HG03565 (cell line): ENCODE measurements around the gene KLHDC8A.
"Not testable (repeated sequence)": the region's sequence is repeated elsewhere in the genome, so short reads cannot be mapped to it uniquely, and the experiment has no call there.

Experiments
- ATAC-seq: cut with Tn5 transposase; IDR thresholded peaks from one replicate; pipeline ENCODE4 v1.9.1; 2021; ENCODE audit warnings: mild to moderate bottlenecking, moderate library complexity; ENCODE audit not compliant: unreplicated experiment

The KLHDC8A gene

DNA sequence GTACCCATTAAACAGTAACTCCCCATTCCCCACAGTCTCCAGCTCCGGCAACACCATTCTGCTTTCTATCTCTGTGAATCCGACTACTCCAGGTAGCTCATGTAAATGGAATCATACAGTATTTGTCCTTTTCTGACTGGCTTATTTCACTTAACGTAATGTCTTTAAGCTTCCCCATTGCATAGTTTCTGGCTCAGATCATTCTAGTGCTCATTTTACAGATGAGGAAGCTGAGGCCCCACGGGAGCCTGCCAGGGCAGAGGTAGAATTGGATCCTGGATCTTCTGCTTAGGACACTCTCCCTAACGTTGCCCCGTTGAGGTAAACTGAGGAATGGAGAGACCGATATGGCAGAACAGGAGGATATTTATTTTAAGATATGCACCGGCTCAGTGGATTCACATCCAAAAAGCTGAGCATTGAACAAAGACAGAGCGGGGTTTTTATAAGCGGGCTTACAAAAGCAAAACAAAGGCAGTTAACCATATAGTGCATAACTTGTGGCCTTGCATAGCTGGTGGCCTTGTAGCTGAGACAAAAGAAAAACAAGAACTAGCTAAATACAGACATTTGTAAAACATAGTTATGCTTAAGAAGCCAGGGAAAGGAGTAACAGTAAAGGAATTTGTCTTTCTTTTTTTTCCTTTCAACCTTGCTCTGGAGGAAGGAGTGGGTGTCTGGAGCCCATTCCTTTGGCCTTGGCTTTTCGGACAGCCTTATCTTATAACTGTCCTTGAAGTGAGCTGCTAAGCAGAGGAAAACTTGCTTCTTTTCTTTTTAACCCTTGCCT, 15.3 kb upstream of the KLHDC8A start:
- ATAC-seq: no peak

DNA sequence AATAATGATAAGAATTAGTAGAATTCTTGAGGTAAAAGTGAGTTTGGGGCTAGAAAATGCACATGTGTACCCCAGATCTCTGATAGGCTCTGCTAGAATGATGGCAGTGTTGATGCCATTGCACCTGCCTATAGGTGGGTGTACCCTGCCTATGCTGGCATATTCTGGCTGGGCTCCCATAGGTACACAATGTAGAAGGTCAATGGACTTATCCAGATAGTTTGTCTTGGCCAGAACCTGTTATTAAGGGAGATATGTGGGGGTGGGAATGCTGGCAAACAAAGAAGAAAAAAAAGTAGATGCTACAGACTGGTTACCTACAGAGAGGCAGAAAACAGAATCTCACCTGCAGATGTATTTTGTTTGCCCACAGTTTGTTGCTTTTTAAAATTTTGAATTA, 14.1 kb upstream of the KLHDC8A start:
- no peak for ATAC-seq

DNA sequence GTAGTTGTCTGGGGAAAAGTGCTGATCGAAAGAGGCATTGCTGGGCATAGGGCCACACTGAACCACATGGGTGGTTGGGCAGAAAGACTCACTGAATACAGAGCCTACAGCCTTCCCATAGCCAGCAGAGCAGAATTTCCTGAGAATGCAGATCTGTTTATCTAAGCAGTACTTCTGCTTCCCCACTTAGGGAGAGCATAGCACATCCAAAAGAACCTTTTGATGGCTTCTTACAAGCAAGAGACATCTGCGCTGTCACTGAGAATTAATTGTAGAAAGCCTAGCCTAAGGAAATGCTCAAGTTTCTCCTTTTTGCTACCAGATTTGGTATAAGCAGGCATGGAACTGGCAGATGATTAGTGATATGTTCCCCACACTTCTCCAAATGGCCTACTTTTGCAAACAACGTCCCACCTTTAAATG, 13.0 kb upstream of the KLHDC8A start:
- no peak for ATAC-seq

DNA sequence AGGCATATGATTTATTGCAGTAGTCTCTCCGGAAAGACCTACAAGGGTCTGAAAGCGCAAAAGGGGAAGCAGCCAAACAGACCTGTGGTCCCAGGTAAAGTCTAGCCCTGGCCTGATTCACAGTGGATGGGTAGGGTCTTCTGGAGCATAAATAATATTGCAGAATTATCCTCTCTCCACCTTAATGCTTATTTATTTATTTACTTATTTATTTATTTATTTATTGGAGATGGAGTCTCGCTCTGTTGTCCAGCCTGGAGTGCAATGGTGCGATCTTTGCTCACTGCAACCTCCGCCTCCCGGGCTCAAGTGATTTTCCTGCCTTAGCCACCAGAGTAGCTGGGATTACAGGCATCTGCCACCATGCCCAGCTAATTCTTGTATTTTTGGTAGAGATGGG, 11.8 kb upstream of the KLHDC8A start:
- no peak for ATAC-seq

DNA sequence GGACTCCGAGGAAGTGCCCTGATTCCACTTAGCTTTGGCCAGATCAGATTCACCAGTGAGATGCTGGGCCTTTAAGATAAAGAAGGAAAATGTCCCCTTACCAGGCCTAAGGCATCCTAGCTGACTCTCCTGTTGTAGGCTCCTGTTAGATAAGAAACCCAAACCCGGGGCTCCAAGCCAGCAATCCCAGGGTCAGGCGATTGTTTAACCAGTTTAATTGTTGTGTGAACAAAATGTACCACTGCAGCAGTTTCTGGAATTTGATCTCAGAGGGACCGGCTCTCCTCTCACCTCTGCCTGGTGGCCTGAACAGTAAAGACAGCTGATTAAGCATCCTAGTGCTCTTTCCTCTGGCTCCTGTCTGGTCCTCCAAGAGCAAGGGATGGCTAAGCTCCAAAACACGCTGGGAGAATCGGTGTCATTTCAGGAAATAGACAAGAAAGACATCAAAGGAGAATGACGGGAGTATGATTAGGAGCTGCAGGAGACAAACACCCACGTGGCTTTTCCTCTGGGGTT, 9.3 kb upstream of the KLHDC8A start:
- no peak for ATAC-seq

DNA sequence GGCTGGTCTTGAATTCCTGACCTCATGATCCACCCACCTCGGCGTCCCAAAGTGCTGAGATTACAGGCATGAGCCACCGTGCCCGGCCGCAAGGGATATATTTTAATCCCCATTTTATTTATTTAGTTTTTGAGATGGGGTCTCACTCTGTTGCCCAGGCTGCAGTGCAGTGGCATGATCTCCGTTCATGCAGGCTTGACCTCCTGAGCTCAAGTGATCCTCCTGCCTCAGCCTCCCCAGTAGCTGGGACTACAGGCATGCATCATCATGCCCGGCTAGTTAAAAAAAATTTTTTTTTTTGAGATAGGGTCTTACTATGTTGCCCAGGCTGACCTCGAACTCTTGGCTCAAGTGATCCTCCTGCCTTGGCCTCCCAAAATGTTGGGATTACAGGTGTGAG, 8.4 kb upstream of the KLHDC8A start:
- not testable (repeated sequence) for ATAC-seq

DNA sequence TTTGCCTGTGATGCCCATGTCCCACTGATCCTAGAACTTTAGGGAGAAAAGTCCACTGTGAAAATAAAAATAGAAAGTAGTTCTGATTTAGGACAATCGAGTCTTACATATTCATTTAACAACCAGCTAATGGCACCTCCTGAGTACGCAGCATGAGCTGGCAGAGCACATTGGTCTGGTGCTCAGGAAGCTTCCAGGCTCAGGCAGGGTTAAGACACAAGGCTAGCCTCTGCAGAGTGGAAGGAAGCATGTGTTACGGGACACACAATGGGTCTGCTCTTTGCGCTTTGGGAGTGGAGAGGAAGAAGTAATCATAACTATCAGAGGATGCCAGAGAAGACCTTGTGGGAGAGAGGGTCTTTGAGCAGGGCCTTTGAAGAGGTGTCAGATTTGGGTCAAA, 4.2 kb upstream of the KLHDC8A start:
- no peak for ATAC-seq

DNA sequence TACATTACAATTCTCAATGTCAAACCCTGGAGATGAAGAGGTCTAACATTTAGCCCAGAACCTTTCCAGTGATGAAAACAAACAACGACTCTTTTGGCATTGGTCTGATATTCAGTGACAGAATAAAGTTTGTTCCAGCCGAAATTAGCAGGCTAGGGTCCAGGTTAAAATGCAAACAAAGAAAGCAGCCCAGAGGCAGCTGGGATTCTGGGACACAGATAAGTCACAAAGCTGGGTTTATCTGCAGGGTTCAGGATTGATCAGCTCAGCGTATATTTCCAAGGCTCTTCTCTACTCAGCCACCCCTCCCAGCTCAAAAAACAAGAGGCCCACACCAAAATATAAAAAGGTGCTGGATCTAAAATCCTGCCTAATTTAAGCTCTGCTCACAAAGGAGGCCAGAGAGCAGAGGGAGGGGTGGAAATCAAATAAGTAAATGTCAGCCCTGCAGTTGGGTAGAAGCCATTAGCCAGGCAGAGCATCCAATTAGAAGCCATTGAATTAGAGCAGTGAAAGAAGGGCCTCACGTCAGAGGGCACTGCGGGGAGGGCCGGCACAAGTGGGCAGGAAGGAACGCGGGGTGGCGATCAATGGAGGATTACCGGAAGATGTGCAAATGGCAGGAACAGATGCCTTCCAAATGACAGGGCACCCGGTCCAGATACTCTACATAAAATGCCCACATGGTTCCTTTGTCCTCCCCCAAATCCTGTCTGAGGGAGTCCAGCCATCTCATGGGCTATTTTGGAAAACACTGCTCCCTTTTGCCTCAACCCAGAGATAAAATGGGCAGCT, 3.2 kb upstream of the KLHDC8A start:
- ATAC-seq: no peak

DNA sequence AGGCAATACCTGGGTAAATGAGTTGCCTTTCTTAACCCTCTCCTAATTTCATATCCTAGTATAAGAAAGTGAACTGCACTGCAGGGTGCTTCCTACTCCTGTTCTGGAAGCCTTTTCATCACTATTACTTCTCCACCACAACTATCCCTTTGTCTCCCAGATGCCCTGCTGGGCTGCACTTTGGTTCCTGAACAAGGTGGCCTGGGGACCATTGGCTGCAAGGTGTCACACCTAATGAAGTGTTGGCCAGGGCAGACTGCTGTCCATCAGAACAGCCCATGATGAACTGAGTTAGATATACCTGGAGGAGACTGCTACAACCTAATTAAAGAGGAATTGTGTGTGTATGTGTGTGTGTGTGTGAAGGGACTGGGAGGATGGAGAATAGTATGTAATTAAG, 1.9 kb upstream of the KLHDC8A start:
- no peak for ATAC-seq

DNA sequence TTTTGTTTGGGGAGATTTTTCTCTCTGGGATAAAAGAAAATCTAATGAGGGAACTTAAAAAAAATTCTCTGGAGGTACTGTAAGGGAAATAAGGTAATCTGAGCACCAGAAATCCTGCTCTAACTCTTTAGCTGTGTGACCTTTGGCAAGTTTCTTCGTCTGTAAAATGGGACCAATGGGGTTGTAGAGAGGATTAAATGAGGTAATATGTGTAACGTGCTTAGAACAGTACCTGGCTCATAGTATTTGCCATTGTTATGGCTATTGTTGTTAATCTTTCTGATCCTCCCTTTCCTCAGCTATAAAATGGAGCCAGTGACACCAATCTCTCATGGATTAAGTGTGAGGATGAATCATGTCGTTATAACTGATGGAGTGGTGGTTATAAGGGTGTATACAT, 845 bp upstream of the KLHDC8A start:
- no peak for ATAC-seq

DNA sequence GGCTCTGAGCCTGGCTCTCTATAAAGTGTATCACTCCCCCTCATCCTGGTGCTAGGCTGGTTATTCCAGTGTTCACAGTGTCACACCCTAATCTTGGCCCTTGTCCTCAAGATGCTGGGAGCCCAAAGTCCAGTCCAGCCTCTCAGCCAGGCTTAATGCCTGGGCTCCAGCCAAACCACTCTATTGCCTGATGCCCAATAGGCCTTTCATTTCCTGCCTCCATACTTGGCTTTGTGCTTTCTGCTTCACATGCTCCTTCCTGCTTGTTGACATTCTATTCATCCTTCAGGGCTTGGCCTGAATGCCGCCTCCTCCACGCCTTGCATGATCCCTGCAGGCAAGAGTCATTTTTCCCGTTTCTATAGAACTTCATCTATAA, 1.7 kb downstream of the KLHDC8A start:
- no peak for ATAC-seq

DNA sequence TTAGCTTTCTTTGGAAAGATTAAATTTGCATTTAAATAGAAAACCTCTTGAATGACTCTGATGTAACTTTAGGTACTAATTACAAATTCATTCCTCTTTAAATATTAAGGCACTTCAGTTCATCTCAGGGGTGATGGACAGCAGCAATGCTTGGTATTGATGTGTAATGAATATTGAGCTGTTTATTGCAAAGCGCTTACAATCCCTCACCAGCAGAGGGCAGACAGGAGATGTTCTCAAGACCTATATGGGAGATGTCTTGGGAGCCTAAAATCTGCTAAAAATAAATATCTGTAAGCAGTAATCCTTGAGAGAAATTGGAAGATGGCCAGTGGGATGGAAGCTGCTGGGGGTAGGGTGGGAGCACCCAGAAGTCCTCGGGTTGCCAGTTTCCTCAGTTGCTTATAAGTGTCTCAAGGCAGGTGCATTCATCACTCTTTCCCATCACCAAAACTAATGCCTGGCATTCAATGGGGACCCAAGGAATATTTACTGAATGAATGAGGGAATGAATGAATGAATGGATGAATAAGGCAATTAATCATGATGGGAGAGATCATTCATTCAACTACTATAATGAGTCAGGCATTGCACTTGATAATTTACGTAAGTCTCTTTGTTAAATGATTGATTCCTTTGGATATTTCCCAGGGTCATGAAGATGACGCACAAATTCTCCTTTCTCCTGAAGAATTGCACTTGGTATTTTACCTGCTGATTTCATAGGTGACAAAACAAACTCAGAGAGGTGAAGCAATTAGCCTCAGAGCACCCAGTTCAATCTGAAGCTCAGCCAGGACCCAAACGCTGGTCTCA, 2.3 kb downstream of the KLHDC8A start:
- ATAC-seq: no peak

DNA sequence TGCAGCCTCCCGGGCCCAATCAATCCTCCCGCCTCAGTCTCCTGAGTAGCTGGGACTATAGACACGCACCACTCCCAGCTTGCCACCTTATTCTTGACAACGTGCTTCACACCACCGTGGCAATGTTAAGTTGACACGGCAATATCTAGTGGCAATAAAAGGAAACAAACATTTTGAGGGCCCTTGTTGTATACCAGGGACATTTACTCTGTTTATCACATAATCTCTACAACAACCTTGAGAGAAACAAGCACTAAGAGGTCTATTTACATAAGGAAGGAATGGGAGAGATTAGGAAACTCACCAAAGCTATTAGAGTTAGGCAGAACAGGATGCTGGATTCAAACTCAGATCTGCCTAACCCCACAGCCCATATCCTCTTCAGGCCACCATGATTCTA, 3.1 kb downstream of the KLHDC8A start:
- no peak for ATAC-seq

DNA sequence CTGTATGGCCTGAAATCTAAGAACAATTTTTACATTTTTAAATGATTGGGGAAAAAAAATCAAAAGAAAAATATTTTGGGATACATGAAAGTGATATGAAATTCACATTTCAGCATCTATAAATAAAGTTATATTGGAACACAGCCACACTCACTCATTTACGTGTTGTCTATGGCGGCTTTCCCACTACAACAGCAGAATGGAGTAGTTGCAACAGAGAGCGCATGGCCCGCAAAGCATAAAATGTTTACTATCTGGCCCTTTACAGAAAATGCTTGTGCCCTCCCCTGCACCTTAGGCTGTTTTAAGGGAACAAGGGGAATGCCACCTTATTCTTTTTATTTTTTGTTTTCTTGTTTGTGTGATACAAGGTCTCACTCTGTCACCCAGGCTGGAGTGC, 3.5 kb downstream of the KLHDC8A start:
- no peak for ATAC-seq

DNA sequence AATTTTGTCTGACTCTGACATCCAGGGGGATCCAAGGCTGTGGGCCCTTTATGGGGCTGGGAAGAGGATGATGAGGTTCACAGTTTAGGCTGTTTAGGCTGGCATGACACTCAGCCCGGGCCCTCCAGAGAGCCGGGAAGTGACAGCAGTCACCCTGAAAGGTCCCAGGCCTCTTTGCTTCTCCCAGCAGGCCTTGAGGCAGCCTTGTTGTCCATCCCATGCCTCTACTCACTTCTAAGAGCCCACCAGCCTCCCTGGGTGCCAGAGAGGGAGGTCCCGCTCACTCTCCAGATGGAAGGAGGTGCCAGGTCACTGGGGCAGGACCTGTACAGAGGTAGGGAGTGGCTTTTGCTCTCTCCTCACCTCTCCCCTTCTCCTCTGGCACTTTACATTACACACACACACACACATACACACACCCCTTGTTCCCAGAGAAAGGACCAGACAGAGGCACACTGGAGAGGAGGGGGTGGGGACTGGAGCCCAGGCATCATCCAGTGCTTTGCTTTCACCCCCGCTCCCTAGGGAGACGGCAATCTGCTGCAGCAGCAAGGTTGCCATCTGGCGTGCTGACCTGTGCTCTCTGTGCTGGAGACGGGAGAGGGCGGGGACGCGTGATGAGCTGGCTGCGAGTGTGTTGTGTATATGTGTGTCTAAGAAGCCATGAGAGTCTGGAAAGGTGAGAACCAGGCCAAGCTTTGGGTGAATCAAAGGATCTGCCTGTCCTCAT, 4.6 kb downstream of the KLHDC8A start:
- no peak for ATAC-seq

DNA sequence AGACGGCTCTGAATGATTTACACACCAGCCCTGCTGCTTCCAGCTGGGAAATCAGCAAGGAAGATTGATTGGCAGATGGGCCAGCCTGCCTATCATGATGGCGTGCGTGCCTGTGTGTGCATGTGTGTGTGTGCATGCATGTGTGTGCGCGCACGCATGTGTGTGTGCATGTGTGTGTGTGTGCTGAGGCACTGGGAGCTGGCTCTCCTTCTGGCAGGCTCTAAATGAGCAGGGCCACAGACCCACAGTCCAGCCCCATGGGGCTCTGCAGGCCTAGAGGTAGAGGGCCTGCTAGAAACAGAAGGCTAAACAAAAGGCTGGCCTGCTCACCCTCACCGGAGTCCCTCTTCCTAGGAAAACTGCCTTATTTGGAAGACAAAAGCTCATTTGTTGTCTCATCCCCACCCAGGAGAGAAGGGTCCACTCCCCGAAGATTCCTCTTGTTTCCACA, 6.0 kb downstream of the KLHDC8A start:
- ATAC-seq: no peak

DNA sequence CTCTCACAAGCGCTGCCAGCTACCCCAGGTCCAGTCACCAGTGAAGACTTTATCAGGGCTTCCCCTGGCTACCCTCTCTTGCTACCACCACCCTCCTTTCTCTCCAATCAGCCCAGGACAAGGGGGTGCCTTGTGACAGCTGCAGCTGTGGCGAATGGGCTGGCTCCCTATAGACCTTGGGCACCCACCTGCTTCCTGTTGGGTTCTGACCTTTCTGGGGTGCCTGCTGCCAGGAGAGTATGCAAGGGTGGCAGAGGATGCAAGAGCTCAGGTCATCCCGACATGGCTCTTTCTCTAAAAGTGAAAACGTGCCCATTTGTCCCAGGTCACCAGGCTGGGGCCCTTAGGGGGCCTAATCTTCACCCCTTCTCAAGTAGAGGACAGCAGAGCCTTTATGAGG, 6.6 kb downstream of the KLHDC8A start:
- no peak for ATAC-seq

DNA sequence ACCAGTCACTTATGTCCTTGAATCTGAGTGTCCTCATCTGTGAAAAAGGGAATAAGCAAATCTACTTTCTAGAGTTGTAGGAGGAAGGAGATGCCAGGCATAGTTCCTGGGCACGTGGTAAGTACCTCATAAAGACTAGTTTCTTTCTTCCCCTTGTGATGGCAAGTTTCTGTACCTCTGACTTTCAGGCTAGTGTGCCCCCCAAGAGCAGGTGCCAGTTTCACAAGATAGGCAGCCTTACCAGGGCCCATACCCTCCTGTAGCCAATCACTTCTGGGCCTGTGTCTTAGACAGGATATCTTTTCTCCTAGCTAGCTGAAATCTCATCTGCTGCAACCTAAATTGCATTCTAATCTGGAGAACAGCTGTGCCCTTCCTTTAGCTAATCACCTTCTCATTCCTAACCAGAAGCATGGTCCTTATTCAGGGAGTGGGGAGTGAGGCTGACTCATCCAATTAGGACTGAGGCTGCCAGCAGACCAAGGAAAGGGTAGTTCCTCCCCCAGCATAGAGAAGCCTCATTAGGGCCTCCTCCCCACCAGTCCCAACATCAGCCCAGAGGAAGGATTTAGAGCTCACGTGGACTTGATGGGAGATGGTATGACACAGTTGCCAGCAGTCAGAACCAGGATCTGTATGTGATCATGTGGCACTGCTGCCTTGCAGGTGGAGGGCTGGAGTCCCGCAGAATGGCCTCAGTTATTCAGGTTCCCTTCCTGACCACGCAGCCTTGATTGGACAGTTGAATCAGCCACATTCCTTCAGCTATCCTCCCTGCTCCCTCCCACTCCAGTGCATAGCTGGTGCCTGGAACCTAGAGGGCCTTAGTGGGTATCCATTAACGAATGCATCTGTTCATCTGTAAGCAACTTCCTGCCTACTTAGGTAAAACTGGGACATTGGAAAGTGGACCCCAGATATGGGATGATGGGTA, 7.9 kb downstream of the KLHDC8A start:
- ATAC-seq: no peak

DNA sequence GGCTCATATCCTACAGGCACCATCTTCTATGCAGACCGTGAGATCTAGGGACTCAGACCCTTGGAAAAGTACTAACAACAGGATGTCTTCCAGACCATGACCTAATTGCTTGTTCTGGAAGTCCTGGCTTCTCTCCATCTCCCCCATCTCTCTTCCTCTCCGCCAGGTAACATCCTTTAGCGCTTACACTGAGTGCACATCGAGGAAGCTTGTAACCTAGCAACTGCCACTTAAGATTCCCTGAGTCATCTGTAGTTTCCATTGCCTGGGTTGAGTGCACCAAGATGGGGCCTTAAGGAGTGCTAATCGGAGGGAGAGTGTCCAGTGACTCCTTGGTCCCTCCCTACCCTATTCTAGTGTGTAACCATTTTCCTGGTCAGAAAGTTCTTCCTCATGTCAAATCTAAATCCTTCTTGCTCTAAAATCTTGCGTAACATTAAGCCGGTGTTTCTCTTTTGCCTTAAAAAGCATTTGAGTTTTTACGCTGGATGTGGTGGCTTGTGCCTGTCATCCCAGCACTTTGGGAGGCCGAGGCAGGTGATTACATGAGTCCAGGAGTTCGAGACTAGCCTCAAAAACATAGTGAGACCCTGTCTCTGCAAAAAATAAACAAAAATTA, 9.7 kb downstream of the KLHDC8A start:
- ATAC-seq: no peak
